GM19452 (cell line): ENCODE measurements around the gene NT5E.
"Not testable (repeated sequence)": the region's sequence is repeated elsewhere in the genome, so short reads cannot be mapped to it uniquely, and the experiment has no call there.

Experiments
- ATAC-seq: cut with Tn5 transposase; IDR thresholded peaks from one replicate; pipeline ENCODE4 v1.9.1; 2021; ENCODE audit not compliant: unreplicated experiment

NT5E gene

GRCh38 chr6:85484948-85485347 lies 35.1 kb downstream of the NT5E start:
- no peak for ATAC-seq

- ATAC-seq, result no peak
These were observed 40.8 kb downstream of the NT5E start for GRCh38 chr6:85490516-85491248.

- no peak for ATAC-seq
These were observed 43.5 kb downstream of the NT5E start for GRCh38 chr6:85493389-85493788.

- ATAC-seq, result no peak
These were observed 45.0 kb downstream of the NT5E start for GRCh38 chr6:85494547-85495536.

- ATAC-seq, result no peak
These were observed 46.2 kb downstream of the NT5E start for GRCh38 chr6:85496009-85496579.

- ATAC-seq, result no peak
These were observed 47.0 kb downstream of the NT5E start for GRCh38 chr6:85496856-85497255.

GRCh38 chr6:85498596-85499258 lies 48.8 kb downstream of the NT5E start:
- no peak for ATAC-seq

- ATAC-seq, result no peak
These were observed 56.7 kb downstream of the NT5E start for GRCh38 chr6:85506441-85507093.

GRCh38 chr6:85516168-85516567 lies 66.3 kb downstream of the NT5E start:
- no peak for ATAC-seq

- ATAC-seq, result not testable (repeated sequence)
These were observed 74.4 kb downstream of the NT5E start for GRCh38 chr6:85524281-85524680.

GRCh38 chr6:85537055-85537494 lies 87.2 kb downstream of the NT5E start:
- ATAC-seq, result no peak

GRCh38 chr6:85544776-85545175 lies 94.9 kb downstream of the NT5E start:
- no peak for ATAC-seq
